GM18498 (cell line): Measurements from ENCODE around the gene UVSSA.
"Not testable (repeated sequence)": the region's sequence is repeated elsewhere in the genome, so short reads cannot be mapped to it uniquely, and the experiment has no call there.

ENCODE experiments used
- ATAC-seq: cut with Tn5 transposase; IDR thresholded peaks from one replicate; pipeline ENCODE4 v1.9.1; 2021; ENCODE audit warnings: mild to moderate bottlenecking, moderate library complexity; ENCODE audit not compliant: unreplicated experiment

UVSSA gene

DNA sequence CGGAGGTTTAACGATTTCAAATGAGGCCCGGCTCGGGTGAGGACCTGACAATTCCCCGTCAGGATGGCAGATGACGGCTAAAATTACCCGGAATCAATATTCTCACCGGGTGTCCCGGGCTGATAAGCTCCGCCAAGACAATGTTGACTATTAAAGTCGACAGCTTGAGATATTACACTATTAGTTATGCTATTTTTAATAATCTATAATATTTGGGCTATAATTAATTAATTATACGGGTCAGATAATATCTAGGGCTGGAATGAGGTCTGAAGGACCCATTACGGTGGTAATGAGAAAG is 68.6 kb downstream of the UVSSA start:
- ATAC-seq = no peak

- ATAC-seq = no peak
Observed at GRCh38 chr4:1416051-1416947, 69.3 kb downstream of the UVSSA start.

- ATAC-seq = no peak
Observed at GRCh38 chr4:1416948-1417260, 69.9 kb downstream of the UVSSA start.

GRCh38 chr4:1417522-1418390 is 70.7 kb downstream of the UVSSA start:
- no peak for ATAC-seq

DNA sequence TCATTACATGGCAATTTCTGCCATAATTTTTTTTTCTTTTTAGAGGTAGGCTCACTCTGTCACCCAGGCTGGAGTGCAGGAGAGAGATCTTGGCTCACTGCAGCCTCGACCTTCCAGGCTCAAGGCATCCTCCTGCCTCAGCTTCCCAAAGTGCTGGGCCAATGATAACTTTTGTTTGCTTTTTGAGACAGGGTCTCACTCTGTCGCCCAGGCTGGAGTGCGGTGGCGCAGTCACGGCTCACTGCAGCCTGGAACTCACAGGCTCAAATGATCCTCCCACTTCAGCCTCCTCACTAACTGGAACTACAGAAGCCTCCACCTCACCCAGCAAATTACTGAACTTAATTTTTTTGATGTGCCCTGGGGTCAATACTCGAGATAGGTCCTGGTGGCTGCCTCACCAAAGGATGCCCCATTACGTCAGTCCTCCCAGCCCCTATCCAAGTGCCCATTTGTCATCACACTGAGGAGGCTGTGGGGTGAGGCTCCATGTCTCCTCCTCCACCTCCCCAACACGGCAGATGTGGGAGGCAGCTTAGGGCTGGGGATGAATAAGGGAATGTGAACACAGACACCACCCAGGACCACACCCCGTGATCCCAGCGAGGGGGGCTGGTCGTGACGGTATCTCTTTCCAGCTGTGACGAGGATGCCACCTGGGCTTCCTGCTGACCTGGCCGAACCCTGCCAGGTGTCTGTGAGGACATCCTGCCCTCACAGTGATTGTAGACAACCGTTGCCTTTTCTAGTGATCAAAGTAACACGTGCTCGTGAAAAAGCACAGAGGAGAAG is 71.7 kb downstream of the UVSSA start:
- ATAC-seq = no peak

- no peak for ATAC-seq
Observed at GRCh38 chr4:1419708-1420107, 72.7 kb downstream of the UVSSA start.

DNA sequence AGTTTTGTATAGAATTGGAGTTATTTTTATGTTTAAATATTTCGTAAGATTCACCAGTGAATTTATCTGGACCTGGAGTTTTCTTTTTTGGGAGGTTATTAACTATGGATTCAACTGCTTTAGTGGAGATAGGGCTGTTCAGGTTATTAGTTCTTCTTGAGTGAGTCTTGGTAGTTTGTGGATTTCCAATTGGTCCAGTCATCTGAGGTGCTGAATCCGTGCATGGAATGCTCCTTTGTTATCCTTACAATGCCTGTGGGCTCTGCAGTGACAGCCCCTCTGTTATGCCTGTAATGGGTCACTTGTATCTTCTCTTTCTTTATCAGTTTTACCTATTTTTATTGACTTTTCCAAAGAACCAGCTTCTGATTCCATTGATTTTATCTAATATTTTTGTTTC is 74.6 kb downstream of the UVSSA start:
- no peak for ATAC-seq

DNA sequence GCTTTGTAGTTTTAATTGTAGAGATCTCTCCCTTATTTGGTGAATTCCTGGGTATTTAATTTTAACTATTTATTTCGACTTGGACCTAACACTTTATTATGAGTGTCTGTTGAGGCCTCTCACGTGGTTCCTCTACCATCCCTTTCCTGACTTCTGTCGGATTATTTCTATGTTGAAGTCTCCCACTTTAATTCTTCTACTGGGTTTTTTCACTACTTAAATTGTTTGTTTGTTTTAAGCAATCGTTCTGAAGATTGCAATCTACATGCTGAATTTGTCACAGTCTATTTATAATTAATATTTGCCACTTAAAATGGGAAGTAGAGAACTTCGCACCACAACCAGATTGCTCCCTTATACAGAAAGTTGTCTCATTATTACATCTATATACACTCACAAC is 80.0 kb downstream of the UVSSA start:
- ATAC-seq = no peak

- not testable (repeated sequence) for ATAC-seq
Observed at GRCh38 chr4:1443688-1444172, 96.7 kb downstream of the UVSSA start.
